ENCODE measurements around the gene UTP20.
A peak's percentile ranks its signal among the peaks of the same experiment; 100 is the strongest.
"Not testable (repeated sequence)": the region's sequence is repeated elsewhere in the genome, so short reads cannot be mapped to it uniquely, and the experiment has no call there.

UTP20 gene

GRCh38 chr12:101327546-101327945 is 47.6 kb downstream of the UTP20 start:
- DNase-seq = no peak

GRCh38 chr12:101328917-101329316 is 49.0 kb downstream of the UTP20 start:
- no peak for DNase-seq

- no peak for DNase-seq
Measured at GRCh38 chr12:101330631-101331030, 50.7 kb downstream of the UTP20 start.

- DNase-seq = no peak
Measured at GRCh38 chr12:101336437-101336836, 56.5 kb downstream of the UTP20 start.

DNA sequence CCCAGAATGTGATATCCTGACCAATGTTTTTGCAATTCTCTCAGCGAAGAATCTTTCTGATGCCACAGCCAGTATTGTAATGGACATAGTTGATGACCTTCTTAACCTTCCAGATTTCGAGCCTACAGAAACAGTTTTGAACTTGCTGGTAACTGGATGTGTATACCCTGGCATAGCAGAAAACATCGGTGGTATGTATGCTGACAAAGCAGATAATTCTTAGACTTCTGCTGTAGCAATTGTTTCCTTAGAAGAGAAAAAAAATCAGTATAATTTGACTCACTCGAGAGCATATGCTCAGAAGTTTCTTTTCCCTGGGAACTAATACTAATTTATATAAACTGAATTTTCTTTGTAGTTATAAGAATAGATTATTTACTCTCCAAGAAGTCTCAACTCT is 58.2 kb downstream of the UTP20 start:
- DNase-seq = no peak

DNA sequence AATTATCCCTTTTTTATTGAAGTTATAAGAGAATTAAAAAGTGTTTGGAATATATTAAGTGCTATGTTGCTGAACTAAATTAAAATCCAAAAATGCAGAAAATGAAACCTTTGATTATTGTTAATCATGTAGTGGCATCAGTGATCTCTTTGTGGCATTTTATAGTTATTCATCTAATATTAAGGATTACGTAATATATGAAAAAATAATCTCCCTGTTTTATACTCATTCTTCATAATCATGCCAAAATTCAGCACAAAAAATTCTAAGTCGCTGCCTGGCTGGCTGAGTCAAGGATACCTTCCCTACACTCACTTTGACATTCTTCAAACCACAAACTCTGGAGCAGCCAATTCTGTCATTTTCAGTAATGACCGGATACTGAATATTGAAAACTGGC is 64.0 kb downstream of the UTP20 start:
- DNase-seq = no peak

GRCh38 chr12:101351682-101352081 is 71.8 kb downstream of the UTP20 start:
- no peak for DNase-seq

GRCh38 chr12:101356794-101357193 is 76.9 kb downstream of the UTP20 start:
- no peak for DNase-seq

GRCh38 chr12:101361455-101361854 is 81.5 kb downstream of the UTP20 start:
- no peak for DNase-seq

GRCh38 chr12:101368016-101368415 is 88.1 kb downstream of the UTP20 start:
- DNase-seq = no peak

- no peak for DNase-seq
Measured at GRCh38 chr12:101372431-101372830, 92.5 kb downstream of the UTP20 start.

- no peak for DNase-seq
Measured at GRCh38 chr12:101375573-101375972, 95.7 kb downstream of the UTP20 start.

GRCh38 chr12:101379149-101379548 is 99.2 kb downstream of the UTP20 start:
- no peak for DNase-seq

- not testable (repeated sequence) for DNase-seq
Measured at GRCh38 chr12:101391181-101391580, 111.3 kb downstream of the UTP20 start.

GRCh38 chr12:101407049-101407435 is 127.1 kb downstream of the UTP20 start:
- DNase-seq = no peak

- peak; percentile 80 to 91 for DNase-seq
Measured at GRCh38 chr12:101407436-101408345, 127.8 kb downstream of the UTP20 start, which contains the start of gene ARL1. Gene ARL1, minus strand, starts transcription at chr12:101407772. Its CDS starts 127 bp downstream, at chr12:101407645.

DNA sequence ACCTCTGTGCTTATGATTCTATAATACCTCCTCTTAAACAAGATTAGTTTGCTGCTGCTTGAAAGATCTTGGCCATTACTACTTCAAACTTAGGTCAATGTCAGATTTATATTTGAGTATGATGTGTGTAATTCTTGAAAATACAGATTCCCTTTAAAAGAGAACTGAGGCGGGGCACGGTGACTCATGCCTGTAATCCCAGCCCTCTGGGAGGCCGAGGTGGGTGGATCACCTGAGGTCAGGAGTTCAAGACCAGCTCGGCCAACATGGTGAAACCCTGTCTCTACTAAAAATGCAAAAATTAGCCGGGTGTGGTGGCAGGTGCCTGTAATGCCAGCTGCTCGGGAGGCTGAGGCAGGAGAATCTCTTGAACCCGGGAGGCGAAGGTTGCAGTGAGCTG is 130.3 kb downstream of the UTP20 start:
- DNase-seq = not testable (repeated sequence)

DNA sequence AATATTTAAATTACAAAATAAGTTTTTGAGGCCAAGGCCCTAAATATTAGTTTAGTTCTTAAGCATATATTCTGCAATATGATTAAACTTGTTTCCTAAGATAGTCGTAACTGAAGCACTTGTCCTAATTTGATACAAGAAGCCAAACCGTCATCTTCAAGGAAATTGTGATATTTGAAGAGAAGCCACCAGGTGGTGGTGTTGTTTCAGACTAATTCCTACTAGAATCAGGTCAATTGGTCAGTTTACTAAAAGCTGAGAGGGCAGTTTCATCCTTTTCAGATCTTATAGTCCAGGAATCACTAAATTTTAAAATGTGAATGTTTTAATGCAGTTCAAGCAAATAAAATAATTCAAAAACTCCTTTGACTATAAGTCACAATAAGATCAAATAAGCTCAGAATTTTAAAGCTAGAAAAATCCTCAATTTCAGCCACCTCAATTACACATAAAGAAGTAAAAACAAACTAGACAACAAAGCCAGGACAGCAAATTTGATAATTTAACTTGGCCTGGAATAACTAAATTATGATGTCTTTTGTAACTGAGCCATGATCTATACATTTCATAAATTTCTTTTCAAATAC is 134.7 kb downstream of the UTP20 start:
- peak; percentile 1 to 49 for DNase-seq

- DNase-seq = no peak
Measured at GRCh38 chr12:101415228-101415627, 135.3 kb downstream of the UTP20 start.

- not testable (repeated sequence) for DNase-seq
Measured at GRCh38 chr12:101422066-101422465, 142.2 kb downstream of the UTP20 start.

DNA sequence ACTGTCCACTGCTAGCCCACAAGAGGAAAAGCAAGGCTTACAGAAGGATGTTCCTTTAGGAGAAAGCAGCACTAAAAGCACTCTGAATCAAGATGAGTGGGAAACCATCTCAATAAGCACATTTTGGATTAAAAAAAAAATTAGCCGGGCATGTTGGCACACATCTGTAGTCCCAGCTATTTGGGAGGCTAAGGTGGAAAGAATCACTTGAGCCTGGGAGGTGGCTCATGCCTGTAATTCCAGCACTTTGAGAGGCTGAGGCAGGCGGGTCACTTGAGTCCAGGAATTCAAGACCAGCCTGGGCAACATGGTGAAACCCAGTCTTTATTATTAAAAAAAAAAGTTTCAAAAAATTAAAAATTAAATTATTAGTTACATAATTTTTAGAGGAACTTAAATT is 144.7 kb downstream of the UTP20 start:
- DNase-seq = no peak

- no peak for DNase-seq
Measured at GRCh38 chr12:101430456-101430855, 150.6 kb downstream of the UTP20 start.

DNA sequence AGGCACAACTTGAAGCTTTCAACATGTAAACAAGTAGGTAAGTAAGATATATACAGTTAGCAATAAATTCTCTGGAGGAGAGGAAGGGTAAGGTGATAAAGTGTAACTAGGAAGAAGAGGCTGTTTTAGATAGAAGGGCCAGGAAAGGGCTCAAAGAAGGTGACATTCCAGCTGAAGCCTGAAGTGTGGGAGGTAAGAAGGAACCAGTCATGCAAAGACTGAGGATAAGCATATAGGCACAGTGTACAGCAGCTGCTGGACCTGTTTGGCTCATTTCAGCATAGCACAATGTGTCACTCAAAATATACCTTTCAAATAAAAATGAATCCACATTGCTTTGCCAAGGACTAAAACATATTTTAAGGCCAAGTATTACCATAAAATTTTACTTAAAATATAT is 156.2 kb downstream of the UTP20 start:
- no peak for DNase-seq

Data from hippocampal formation (tissue), 2 donors.